HG02938 (cell line): ENCODE data around the gene LMBR1L.
A peak's percentile ranks its signal among the peaks of the same experiment; 100 is the strongest.
"Not testable (repeated sequence)": the region's sequence is repeated elsewhere in the genome, so short reads cannot be mapped to it uniquely, and the experiment has no call there.

Experiments used
- ATAC-seq: cut with Tn5 transposase; IDR thresholded peaks from one replicate; pipeline ENCODE4 v1.9.1; 2021; ENCODE audit warnings: mild to moderate bottlenecking, moderate library complexity; ENCODE audit not compliant: unreplicated experiment

Gene LMBR1L

GRCh38 chr12:49088932-49089330 lies 21.7 kb downstream of the LMBR1L start:
- no peak for ATAC-seq

DNA sequence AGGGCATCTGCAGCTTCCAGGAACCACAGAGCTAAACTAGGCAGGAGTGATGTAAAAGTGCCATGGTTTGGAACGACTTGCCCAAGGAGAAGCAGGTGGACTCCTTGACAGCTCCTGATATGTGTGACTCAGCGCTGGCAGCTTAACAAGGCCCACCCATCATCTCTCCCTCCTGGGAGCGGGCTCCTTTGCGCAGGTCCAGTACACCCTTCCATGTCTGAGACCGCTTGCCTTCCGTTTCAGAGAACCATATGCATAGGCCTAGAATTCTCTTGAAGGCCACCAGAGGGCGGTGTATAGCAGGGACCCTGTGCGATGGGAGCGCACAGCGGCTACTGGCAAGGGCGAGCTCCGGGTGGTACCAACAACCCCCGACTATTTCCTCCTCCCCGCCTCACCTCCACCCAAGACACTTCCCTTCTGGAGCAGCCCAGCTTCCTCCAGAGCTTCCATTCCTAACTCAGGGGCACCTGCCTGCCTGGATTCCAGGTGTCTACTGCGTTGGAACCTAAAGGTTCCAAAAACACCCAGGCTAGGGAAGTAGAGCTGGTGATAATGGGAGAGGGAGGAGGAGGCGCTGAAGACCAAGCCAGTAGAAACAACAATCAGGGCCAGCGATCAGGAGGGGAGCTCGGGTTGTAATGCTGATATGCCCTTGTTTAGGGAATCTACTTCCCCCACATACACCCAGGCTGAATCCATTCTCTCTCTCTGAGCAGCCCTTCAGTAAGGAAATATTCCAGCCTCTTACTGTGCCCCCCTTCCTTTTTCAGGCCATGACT lies 22.3 kb downstream of the LMBR1L start:
- peak; percentile 78 for ATAC-seq

DNA sequence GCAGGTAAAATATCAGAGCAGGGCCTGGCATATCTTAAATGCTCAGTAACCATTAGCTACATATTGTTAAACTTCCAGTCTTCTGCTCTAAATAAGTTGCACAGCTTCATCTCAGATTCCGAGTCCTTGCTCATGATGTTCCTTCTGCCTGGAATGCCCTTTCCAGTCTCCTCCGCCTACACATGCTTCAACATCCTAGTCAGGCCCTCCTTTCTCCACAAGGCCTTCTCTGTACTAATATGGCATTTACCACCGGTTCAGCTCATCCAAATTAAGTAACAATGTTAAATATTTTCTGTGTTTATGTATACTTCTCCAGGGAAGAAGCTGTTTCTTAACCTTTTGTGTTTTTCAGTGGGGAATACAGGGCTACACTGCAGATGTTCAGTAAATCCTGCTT lies 24.5 kb downstream of the LMBR1L start:
- ATAC-seq, result no peak

DNA sequence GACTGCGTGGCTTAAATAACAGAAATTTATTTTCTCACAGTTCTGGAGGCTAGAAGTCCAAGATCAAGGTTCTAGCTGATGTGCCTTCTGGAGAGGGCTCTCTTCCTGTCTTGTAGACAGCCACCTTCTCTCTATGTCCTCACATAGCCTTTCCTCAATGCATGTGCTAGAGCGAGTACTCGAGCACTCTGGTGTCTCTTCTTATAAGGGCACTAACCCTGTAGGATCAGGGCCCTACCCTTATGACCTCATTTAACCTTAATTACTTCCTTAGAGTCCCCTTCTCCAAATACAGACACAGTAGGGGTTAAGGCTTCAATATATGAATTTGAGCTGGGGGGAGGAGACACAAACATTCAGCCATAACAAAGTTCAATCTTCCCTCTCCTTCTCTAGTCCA lies 26.2 kb downstream of the LMBR1L start:
- no peak for ATAC-seq

GRCh38 chr12:49079793-49080192 lies 30.9 kb downstream of the LMBR1L start:
- no peak for ATAC-seq

GRCh38 chr12:49070971-49071370 lies 39.7 kb downstream of the LMBR1L start:
- no peak for ATAC-seq

DNA sequence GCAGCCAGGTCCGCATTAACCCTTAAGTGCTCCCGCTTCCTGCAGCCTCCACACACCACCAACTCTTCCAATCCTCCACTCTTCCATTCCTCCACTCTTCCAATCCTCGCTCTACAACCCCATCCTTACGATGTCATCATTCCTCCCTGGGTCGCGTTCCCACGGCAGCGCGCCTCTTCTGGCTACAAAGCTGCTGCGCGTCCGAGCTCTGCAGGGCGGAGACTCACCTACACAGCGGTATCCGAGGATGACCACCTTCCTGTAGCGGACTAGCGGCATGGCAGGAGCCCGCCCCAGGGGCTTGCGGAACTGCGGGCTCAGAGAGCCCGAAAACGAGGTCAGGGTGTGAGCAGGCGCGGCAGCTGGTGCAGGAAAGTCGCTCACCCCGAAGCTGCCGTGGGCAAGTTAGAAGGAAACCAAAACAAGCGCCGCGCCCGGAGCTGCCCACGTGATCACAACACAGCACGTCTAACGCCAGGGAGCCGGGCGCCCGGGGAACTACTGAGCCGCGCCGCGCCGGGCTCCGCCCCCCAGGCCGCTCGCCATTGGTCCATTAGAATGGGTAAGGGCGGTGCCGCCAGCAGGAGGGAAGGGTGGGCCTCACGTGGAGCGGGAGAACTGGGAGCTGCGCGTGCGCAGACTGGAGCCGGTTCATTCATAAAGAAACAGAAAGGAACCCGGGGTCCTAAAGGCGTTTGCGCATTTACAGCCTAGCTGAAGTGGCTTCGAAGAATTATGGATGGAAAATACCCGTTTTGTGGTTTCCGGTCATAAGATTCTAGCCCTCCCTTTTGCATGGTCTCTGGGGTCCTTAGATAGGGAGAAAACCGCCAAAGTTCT lies 40.9 kb downstream of the LMBR1L start, which contains the start of gene RHEBL1:
TSS of gene RHEBL1 (minus strand) at position 473 of the 840 bp plus-strand sequence. CDS start at position 279, 194 bp downstream.
- ATAC-seq, result peak; percentile 91

- ATAC-seq, result no peak
Measured at GRCh38 chr12:49068879-49069506, 41.7 kb downstream of the LMBR1L start.

GRCh38 chr12:49066120-49066519 lies 44.5 kb downstream of the LMBR1L start:
- no peak for ATAC-seq

DNA sequence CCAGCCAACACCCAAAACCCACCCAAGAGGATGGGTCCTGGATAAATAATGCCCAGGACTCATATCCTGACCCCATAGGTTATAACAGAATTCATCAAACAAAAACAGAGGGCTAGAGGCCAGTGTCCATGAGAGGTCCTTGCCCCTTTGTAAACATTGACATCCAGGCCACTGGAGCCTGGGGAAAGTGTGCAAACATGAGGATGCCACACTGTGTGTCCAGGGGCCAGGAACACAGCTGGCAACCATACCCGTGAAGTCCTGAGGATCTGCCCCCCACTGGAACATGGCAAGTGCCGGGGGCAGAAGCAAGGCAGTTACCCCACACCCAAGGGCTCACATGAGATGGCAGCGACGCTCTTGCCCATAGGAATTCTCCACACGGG lies 45.9 kb downstream of the LMBR1L start:
- ATAC-seq, result no peak

DNA sequence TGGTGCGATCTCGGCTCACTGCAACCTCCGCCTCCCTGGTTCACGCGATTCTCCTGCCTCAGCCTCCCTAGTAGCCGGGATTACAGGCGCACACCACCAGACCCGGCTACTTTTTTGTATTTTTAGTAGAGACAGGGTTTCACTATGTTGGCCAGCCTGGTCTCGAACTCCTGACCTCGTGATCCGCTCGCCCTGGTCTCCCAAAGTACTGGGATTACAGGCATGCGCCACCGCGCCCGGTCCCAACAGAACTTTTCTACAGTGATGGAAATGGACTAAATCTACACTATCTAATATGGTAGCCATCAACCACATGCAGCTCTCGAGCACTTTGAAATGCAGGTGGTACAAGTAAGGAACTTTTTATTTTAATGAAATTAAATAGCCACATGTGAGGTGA lies 48.7 kb downstream of the LMBR1L start:
- ATAC-seq, result not testable (repeated sequence)

DNA sequence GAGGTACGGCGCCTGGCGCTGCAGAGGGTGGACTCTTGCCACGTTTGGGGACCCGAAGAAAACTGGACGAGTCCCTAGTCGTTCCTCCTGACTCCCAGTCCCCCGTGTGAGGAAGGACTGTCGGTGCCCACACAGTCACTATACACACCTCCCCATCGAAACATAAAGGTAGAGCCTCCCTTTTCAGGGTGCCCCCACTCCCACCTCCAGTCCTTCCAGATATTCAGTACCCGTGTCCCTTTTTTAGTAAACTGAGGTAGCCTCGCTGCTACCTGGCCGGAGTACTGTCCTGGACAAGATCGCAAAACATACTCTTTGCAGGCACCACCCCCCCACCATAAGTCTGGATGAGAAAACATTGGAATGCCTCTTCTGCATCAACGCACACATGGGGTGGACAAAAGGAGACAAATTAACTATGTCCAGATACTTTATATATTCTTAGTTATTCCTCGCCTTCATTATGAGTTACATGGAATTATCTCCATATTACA lies 49.4 kb downstream of the LMBR1L start:
- ATAC-seq, result no peak

- peak; percentile 42 for ATAC-seq
Measured at GRCh38 chr12:49060237-49061156, 50.1 kb downstream of the LMBR1L start, which contains the start of gene KMT2D. KMT2D (minus strand) TSS chr12:49060794; CDS start chr12:49055324, 5,470 bp downstream.

GRCh38 chr12:49059299-49060171 lies 51.1 kb downstream of the LMBR1L start:
- ATAC-seq, result peak; percentile 10

DNA sequence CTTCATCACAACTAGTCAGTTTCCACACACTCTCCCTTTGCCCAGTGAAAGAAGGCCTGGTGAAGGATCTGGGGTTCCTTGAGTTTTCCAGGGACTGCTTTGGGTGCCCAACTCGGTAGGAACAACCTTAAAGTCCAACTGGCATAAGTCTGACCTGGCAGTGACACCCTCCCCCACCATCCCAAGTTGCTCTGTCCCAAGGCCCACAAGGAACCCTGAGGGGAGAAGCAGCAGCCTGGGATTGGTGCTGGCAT lies 51.7 kb downstream of the LMBR1L start:
- ATAC-seq, result no peak

- ATAC-seq, result no peak
Measured at GRCh38 chr12:49058366-49059044, 52.1 kb downstream of the LMBR1L start.

DNA sequence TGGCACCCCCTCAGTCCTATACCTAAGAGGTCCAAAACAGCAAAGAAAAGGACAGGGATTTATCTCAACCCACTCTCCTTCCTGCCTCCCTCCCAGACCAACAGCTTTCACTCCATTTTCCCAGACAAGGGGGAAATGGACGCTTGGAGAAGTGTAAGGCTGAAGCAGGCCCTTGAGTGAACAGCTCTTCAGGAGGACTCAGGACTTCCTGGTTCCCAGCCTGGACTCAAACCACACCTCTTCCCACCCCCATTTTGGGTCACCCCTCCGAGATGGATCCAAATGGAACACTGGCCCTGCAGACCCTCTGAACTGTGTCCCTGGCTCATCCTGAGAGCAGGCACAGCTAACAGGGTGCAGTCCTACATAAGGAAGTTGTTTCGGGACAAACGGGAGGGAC lies 52.8 kb downstream of the LMBR1L start:
- ATAC-seq, result no peak

DNA sequence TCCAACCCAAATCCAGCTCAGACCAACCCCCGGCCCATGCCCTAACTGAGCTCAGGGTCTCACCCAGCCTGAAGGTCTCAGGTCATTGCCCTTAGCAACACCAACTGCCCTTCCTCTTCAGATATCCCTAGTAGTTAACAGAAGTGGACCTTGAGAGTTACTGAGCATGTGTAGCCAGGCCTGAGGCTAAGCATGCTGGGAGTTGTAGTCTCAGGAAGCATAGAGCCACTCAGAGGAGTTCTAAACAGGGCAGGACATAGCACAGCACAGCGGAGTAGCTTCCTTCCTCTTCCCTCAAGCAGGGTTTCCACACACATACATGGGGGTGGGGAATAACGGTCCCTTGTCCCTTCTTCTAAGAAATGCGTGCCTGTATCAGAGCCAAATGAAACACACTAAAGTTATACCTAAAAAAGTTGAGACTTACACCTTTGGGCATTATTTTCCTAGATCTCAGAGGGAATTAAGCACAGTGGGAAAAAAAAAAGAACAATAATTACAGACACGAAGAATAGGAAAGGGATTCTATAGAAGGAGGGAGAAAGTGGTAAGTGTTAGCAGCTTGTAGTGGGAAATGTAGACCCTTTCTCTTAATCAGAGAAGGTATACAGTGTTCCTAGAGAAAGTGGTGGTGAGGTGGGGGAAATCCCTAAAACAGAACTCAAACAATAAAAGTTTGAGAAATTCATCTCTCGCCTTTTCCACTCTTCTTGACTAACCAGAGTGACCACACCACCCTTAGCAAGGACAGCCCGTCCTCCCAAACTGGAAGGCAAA lies 54.5 kb downstream of the LMBR1L start:
- ATAC-seq, result peak; percentile 74
